CD4-positive, alpha-beta T cell (primary cell): Measurements from ENCODE around the gene PDZD4. TPM values are rescaled to one million over a fixed set of nuclear protein-coding genes. Genes with fewer than 3 reads are reported as not detected.

Experiments
- ATAC-seq: fragments of 200-7000 bp; cut with Tn5 transposase; one replicate; pipeline ENCODE4 v1.10.0; 2022; ENCODE audit warnings: mild to moderate bottlenecking; ENCODE audit not compliant: poor library complexity
- CTCF ChIA-PET: fragments of 350-600 bp; sonication (Branson Sonifier 250); formaldehyde crosslinking; loops from one replicate; lab custom pipeline; 2021; ENCODE audit warnings: antibody characterized with exemption, inconsistent platforms; lab: Charles Lee
- POLR2A ChIA-PET: fragments of 350-600 bp; sonication (Branson Sonifier 250); formaldehyde crosslinking; loops from one replicate; lab custom pipeline; 2021; ENCODE audit warnings: antibody characterized with exemption, inconsistent platforms; lab: Charles Lee
- DNase-seq, 14 experiments: peaks; one replicate each; pipeline ENCODE4 v3.0.0-alpha.2; 2013 to 2020; ENCODE audit warnings: mixed read lengths in 2 of 14
- H3K27ac ChIP-seq, 2 donors: one replicate each; pipeline versions ENCODE4 v1.5.1 to v1.7.0; 2013; ENCODE audit warnings: low read length in 2 of 2, low read depth in 1 of 2, mild to moderate bottlenecking in 1 of 2
- H3K27me3 ChIP-seq, 2 experiments: 1 replicate in 1 of 2; 2 replicates in 1 of 2; pipeline versions ENCODE4 v1.6.1 to v1.7.0; 2013; ENCODE audit warnings: low read length in 2 of 2, control low read depth in 1 of 2, mild to moderate bottlenecking in 1 of 2, moderate library complexity in 1 of 2; ENCODE audit not compliant: insufficient read depth in 2 of 2, control insufficient read depth in 1 of 2
- H3K36me3 ChIP-seq: one replicate; pipeline ENCODE4 v1.6.1; 2013; ENCODE audit warnings: low read length, control low read depth; ENCODE audit not compliant: insufficient read depth
- H3K4me1 ChIP-seq: one replicate; pipeline ENCODE4 v1.6.1; 2013; ENCODE audit warnings: low read length, control low read depth; ENCODE audit not compliant: insufficient read depth
- H3K4me3 ChIP-seq: one replicate; pipeline ENCODE4 v1.5.1; 2013; ENCODE audit warnings: mild to moderate bottlenecking, low read length, moderate library complexity
- H3K9me3 ChIP-seq, 2 experiments: 1 replicate in 1 of 2; 2 replicates in 1 of 2; pipeline versions ENCODE4 v1.6.1 to v1.7.0; 2013; ENCODE audit warnings: low read length in 2 of 2, mild to moderate bottlenecking in 2 of 2, control low read depth in 1 of 2, moderate library complexity in 1 of 2; ENCODE audit not compliant: control insufficient read depth in 1 of 2, insufficient read depth in 1 of 2
- H3K27ac Mint-ChIP-seq: one replicate; pipeline ENCODE4 v1.8.0; 2020; ENCODE audit warnings: mixed read lengths
- H3K27me3 Mint-ChIP-seq: one replicate; pipeline ENCODE4 v1.8.0; 2021; ENCODE audit warnings: mixed read lengths
- H3K36me3 Mint-ChIP-seq: one replicate; pipeline ENCODE4 v1.8.0; 2021; ENCODE audit warnings: low read depth, mixed read lengths
- H3K4me1 Mint-ChIP-seq: one replicate; pipeline ENCODE4 v1.8.0; 2021; ENCODE audit warnings: low read depth, mixed read lengths
- H3K4me3 Mint-ChIP-seq: one replicate; pipeline ENCODE4 v1.8.0; 2020; ENCODE audit warnings: mild to moderate bottlenecking, mixed read lengths
- H3K9me3 Mint-ChIP-seq: one replicate; pipeline ENCODE4 v1.8.0; 2020; ENCODE audit warnings: mixed read lengths
- CTCF ChIP-seq: fragments of 200-600 bp; IDR thresholded peaks from one replicate; pipeline ENCODE4 v1.8.0; 2022; ENCODE audit warnings: antibody characterized with exemption, mild to moderate bottlenecking
- intact Hi-C, 2 experiments: fragments of 100-400 bp; cut with DNase I in 1 of 2; cut with micrococcal nuclease in 1 of 2; formaldehyde crosslinking; loops; one replicate each; pipeline versions ENCODE4 v1.15.1 to v1.9.0; 2023 to 2025; cut with DNase I, micrococcal nuclease
- polyA plus RNA-seq, 2 donors: library from polyadenylated mRNA; unstranded; fragments of 120-200 nt; gene quantifications; one replicate each; pipeline ENCODE4 v1.2.1, GENCODE V29; 2013
- total RNA-seq, 174 experiments: library from RNA in 2 of 174; stranded (reverse) in 2 of 174; gene quantifications; one replicate each; pipeline ENCODE4 v1.2.3 and lab custom pipeline; 2021 to 2026

The PDZD4 gene
- total RNA-seq (10 to 100 TPM; 24.8 to 26.8 TPM), total RNA-seq (lab: John Stamatoyannopoulos, UW) (0.69 to 46.8 (median 4.1) reads per million in 172 experiments)
- 24.9 TPM for polyA plus RNA-seq (2013, experiment 1 of 2)
- 27.8 TPM for polyA plus RNA-seq (2013, experiment 2 of 2)

- ChIA-PET CTCF (no interaction called here), POLR2A (no interaction called here)
- Mint-ChIP-seq H3K9me3 (no peaks in the 10 kb centered on the region), H3K4me1 (peaks cover 23% of the 10 kb centered on the region), H3K4me3 (peak within 1 kb of the TSS; percentile 78), H3K36me3 (no peaks in the 10 kb centered on the region), H3K27ac (no peak within 1 kb of the TSS), H3K27me3 (no peaks in the 10 kb centered on the region)
- intact Hi-C loops = loop anchor here in 1 of 2 experiments (5.0 kb wide), 1 partner anchor 72 kb away; the partner anchor contains the start of gene AVPR2
- DNase-seq = peak in 4 of 14 experiments; percentile 13 to 46 (median 38)
- ATAC-seq = peak; percentile 66
- H3K27me3 ChIP-seq = no peaks in the 10 kb centered on the region
- H3K9me3 ChIP-seq = no peaks in the 10 kb centered on the region
- TF ChIP-seq CTCF = no peak
- H3K4me1 ChIP-seq = peaks cover 29% of the 10 kb centered on the region
- H3K36me3 ChIP-seq = no peaks in the 10 kb centered on the region
- no peak within 1 kb of the TSS for H3K27ac ChIP-seq
- peak within 1 kb of the TSS; percentile 34 for H3K4me3 ChIP-seq
Measured at GRCh38 chrX:153829799-153830639, at the start of gene PDZD4. Gene PDZD4 (minus strand): TSS chrX:153830544. CDS start chrX:153830298, 246 bp downstream.

GRCh38 chrX:153879741-153880439 lies 49.5 kb upstream of the PDZD4 start:
- Histone ChIP-seq H3K27ac (no peak overlapping the region), H3K4me3 (no peak overlapping the region), H3K4me1 (peaks cover 17% of the 10 kb centered on the region), H3K36me3 (no peaks in the 10 kb centered on the region), H3K9me3 (peaks cover 0 to 4% of the 10 kb centered on the region in 2 experiments), H3K27me3 (peaks cover 17 to 49% of the 10 kb centered on the region in 2 experiments)
- no peak for TF ChIP-seq CTCF
- CTCF ChIA-PET = no interaction called here
- intact Hi-C loops = loop anchor here in 1 of 2 experiments (10.0 kb wide), 1 partner anchor 115 kb away; the partner anchor contains the start of gene PLXNB3
- Mint-ChIP-seq H3K27ac (no peak overlapping the region), H3K9me3 (no peaks in the 10 kb centered on the region), H3K4me1 (peaks cover 15% of the 10 kb centered on the region), H3K4me3 (no peak overlapping the region), H3K27me3 (peaks cover 29% of the 10 kb centered on the region), H3K36me3 (no peaks in the 10 kb centered on the region)
- DNase-seq (peak in 1 of 14 experiments; percentile 1), ATAC-seq (no peak)
- POLR2A ChIA-PET = no interaction called here

- Histone ChIP-seq H3K9me3 (no peaks in the 10 kb centered on the region), H3K27ac (no peak overlapping the region), H3K27me3 (peaks cover 11 to 41% of the 10 kb centered on the region in 2 experiments), H3K4me3 (no peak overlapping the region), H3K36me3 (no peaks in the 10 kb centered on the region), H3K4me1 (peaks cover 15% of the 10 kb centered on the region)
- peaks cover 15% of the 10 kb centered on the region for H3K4me1 Mint-ChIP-seq
- intact Hi-C loops = no loop called here
- DNase-seq (peak in 3 of 14 experiments; percentile 8 to 57 (median 45)), ATAC-seq (peak; percentile 55)
- CTCF ChIA-PET = interaction anchor here (0.6 kb wide), 1 partner anchor 62 kb away, joined by 3 read pairs; no protein-coding TSS in a partner anchor
- no peak overlapping the region for H3K27ac Mint-ChIP-seq
- no peak for TF ChIP-seq CTCF
- H3K9me3 Mint-ChIP-seq = no peaks in the 10 kb centered on the region
- H3K4me3 Mint-ChIP-seq = no peak overlapping the region
- POLR2A ChIA-PET = no interaction called here
- H3K36me3 Mint-ChIP-seq = no peaks in the 10 kb centered on the region
- peaks cover 25% of the 10 kb centered on the region for H3K27me3 Mint-ChIP-seq
Measured at GRCh38 chrX:153878969-153879653, 48.8 kb upstream of the PDZD4 start.
